ENCODE data around the gene GABBR1.
A peak's percentile ranks its signal among the peaks of the same experiment; 100 is the strongest.

The GABBR1 gene

GRCh38 chr6:29617782-29618554 lies 15.0 kb downstream of the GABBR1 start:
- DNase-seq = no peak

- DNase-seq = no peak
Measured at GRCh38 chr6:29611426-29611825, 21.6 kb downstream of the GABBR1 start.

- no peak for DNase-seq
Measured at GRCh38 chr6:29610540-29610939, 22.4 kb downstream of the GABBR1 start.

- no peak for DNase-seq
Measured at GRCh38 chr6:29608131-29608530, 24.9 kb downstream of the GABBR1 start.

- DNase-seq = no peak
Measured at GRCh38 chr6:29603930-29604329, 29.1 kb downstream of the GABBR1 start.

GRCh38 chr6:29603456-29603855 lies 29.5 kb downstream of the GABBR1 start:
- DNase-seq = no peak

GRCh38 chr6:29602564-29603361 lies 30.2 kb downstream of the GABBR1 start:
- DNase-seq = peak; percentile 52

GRCh38 chr6:29598172-29598747 lies 34.7 kb downstream of the GABBR1 start:
- no peak for DNase-seq

- DNase-seq = no peak
Measured at GRCh38 chr6:29597184-29597583, 35.8 kb downstream of the GABBR1 start.

- DNase-seq = no peak
Measured at GRCh38 chr6:29596381-29596900, 36.5 kb downstream of the GABBR1 start.

GRCh38 chr6:29593199-29593855 lies 39.7 kb downstream of the GABBR1 start:
- no peak for DNase-seq

GRCh38 chr6:29591677-29592076 lies 41.3 kb downstream of the GABBR1 start:
- no peak for DNase-seq

- DNase-seq = no peak
Measured at GRCh38 chr6:29590218-29590808, 42.7 kb downstream of the GABBR1 start.

- DNase-seq = peak; percentile 38
Measured at GRCh38 chr6:29589423-29590048, 43.4 kb downstream of the GABBR1 start.

- no peak for DNase-seq
Measured at GRCh38 chr6:29584821-29585220, 48.2 kb downstream of the GABBR1 start, which contains the start of gene OR2H2. TSS of gene OR2H2 (plus strand) at chr6:29585121. CDS start at chr6:29587945, 2,824 bp downstream.

- DNase-seq = no peak
Measured at GRCh38 chr6:29577544-29577943, 55.4 kb downstream of the GABBR1 start.

- DNase-seq = no peak
Measured at GRCh38 chr6:29576056-29576455, 56.9 kb downstream of the GABBR1 start.

GRCh38 chr6:29567991-29568390 lies 65.0 kb downstream of the GABBR1 start:
- no peak for DNase-seq

GRCh38 chr6:29567541-29567940 lies 65.4 kb downstream of the GABBR1 start:
- no peak for DNase-seq

- DNase-seq = no peak
Measured at GRCh38 chr6:29566856-29567255, 66.1 kb downstream of the GABBR1 start.

GRCh38 chr6:29564875-29565274 lies 68.1 kb downstream of the GABBR1 start:
- DNase-seq = no peak

- DNase-seq = no peak
Measured at GRCh38 chr6:29563435-29563965, 69.5 kb downstream of the GABBR1 start.
